Activated naive CD8-positive, alpha-beta T cell treated with anti-CD3 and anti-CD28 coated beads, Interleukin-2, amount 10 ng/mL, durations not matched to agents 7 days and 5 days (primary cell): ENCODE measurements around the gene KLLN. TPM values are rescaled to one million over a fixed set of nuclear protein-coding genes. Genes with fewer than 3 reads are reported as not detected.
"Not testable (repeated sequence)": the region's sequence is repeated elsewhere in the genome, so short reads cannot be mapped to it uniquely, and the experiment has no call there.

Experiments used
- ATAC-seq: fragments of 150-1000 bp; cut with Tn5 transposase; one replicate; pipeline ENCODE4 v1.10.0; 2021; ENCODE audit warnings: low read depth, moderate library complexity
- POLR2A ChIA-PET: fragments of 350-600 bp; sonication (Branson Sonifier 250); formaldehyde crosslinking; loops from one replicate; lab custom pipeline; 2021; ENCODE audit warnings: antibody characterized with exemption; lab: Charles Lee
- DNase-seq: peaks from one replicate; pipeline ENCODE4 v3.0.0; 2021
- H3K27ac Mint-ChIP-seq: one replicate; pipeline ENCODE4 v1.8.0; 2022; ENCODE audit warnings: mild to moderate bottlenecking, mixed read lengths
- H3K27me3 Mint-ChIP-seq: one replicate; pipeline ENCODE4 v1.8.0; 2022; ENCODE audit warnings: mild to moderate bottlenecking, moderate library complexity, mixed read lengths
- H3K36me3 Mint-ChIP-seq: one replicate; pipeline ENCODE4 v1.8.0; 2021; ENCODE audit warnings: mild to moderate bottlenecking, mixed read lengths
- H3K4me1 Mint-ChIP-seq: one replicate; pipeline ENCODE4 v1.8.0; 2021; ENCODE audit warnings: mixed read lengths
- H3K4me3 Mint-ChIP-seq: one replicate; pipeline ENCODE4 v1.8.0; 2022; ENCODE audit warnings: mild to moderate bottlenecking, moderate library complexity, mixed read lengths
- H3K9me3 Mint-ChIP-seq: one replicate; pipeline ENCODE4 v1.8.0; 2021; ENCODE audit warnings: mixed read lengths
- total RNA-seq, 2 experiments: library from RNA; stranded (reverse); gene quantifications; one replicate each; pipeline ENCODE4 v1.2.3, GENCODE V29; 2021

The KLLN gene
- total RNA-seq, 2 experiments from 2014 or later = 0.69 to 0.71 TPM

DNA sequence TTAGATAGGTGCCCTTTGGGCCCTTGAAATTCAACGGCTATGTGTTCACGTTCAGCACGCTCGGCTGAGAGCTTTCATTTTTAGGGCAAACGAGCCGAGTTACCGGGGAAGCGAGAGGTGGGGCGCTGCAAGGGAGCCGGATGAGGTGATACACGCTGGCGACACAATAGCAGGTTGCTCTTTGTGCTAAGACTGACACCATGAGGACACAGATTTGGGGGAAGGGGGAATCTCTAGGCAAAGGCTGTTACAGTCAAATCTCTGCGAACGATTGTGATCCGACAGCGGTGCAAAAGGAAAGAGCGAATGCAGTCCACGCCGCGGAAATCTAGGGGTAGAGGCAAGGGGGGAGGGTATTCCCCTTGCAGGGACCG lies 667 bp downstream of the KLLN start:
- Mint-ChIP-seq H3K4me1 (peaks cover 25% of the 10 kb centered on the region), H3K9me3 (no peaks in the 10 kb centered on the region), H3K27me3 (no peaks in the 10 kb centered on the region), H3K27ac (peak overlapping the region; percentile 95), H3K4me3 (peak overlapping the region; percentile 92), H3K36me3 (peaks cover 20% of the 10 kb centered on the region)
- ATAC-seq (peak; percentile 34), DNase-seq (no peak)
- POLR2A ChIA-PET = interaction anchor here (0.6 to 4.3 kb wide), 29 partner anchors 9 to 1017 kb away, joined by 3 to 97 read pairs (median 5); partner anchors contain the start of genes ATAD1, GLUD1, RNLS and SHLD2

DNA sequence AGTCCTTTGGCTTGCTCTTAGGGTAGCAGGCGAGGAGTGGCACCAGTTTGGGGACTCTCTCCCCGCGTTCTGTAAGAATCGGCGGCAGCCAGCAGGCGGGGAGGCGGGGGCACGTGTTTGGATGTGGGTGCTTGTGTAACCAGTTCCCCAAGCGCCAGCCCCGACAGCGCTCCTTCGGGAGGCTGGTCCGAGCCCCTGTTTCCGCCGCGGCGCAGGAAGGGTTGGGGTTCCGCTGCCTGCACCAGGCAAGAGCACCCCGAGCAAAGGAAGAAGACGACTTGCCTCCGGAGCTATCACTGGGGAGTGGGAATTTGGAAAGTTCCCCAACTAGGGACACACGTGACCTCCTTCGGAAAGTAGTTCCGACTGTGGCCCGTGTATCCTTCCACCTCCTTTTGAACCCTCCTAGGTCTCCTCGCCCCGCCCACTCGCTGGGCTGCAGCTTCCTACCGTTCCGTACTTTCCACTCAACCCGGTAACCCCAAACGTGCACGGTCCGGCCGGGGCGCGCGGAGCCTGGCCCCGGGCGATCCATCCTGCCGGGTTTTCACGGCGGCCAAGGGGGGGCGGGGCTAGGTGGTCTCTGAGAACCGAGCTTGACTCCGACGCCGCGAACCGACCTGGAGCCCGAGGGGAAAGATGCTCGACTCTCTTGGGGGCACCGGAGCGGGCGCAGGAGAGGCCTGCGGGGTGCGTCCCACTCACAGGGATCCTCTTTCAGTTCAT lies 1.2 kb downstream of the KLLN start:
- Mint-ChIP-seq H3K9me3 (no peaks in the 10 kb centered on the region), H3K27ac (peak overlapping the region; percentile 95), H3K4me3 (peak overlapping the region; percentile 92), H3K36me3 (peaks cover 17% of the 10 kb centered on the region), H3K27me3 (no peaks in the 10 kb centered on the region), H3K4me1 (peaks cover 21% of the 10 kb centered on the region)
- ATAC-seq (peak; percentile 65), DNase-seq (peak; percentile 95)
- POLR2A ChIA-PET = interaction anchor here (0.6 to 4.3 kb wide), 26 partner anchors 11 to 1018 kb away, joined by 3 to 97 read pairs (median 6); partner anchors contain the start of genes ATAD1, GLUD1, RNLS and SHLD2

DNA sequence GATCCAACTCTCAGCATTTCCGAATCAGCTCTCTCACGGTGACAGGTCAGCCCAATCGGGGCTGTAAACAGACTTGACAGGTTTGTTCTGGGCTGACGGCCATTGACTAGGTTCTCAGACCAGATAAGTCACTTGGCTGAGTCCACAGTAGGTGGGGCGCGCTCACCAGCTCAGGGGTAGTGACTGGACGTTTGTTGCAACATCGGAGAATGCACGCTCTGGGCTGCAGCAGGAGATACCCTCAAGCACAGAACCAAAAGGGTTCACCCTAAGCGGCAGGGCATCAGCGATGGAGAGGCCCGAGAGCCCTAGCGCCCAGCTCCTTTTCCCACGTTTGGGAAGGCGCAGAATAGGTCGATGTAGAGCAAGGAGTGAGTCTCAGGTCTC lies 1.8 kb downstream of the KLLN start:
- DNase-seq (no peak), ATAC-seq (no peak)
- H3K4me3 Mint-ChIP-seq = peak overlapping the region; percentile 92
- no peaks in the 10 kb centered on the region for H3K27me3 Mint-ChIP-seq
- H3K9me3 Mint-ChIP-seq = no peaks in the 10 kb centered on the region
- peaks cover 13% of the 10 kb centered on the region for H3K36me3 Mint-ChIP-seq
- H3K4me1 Mint-ChIP-seq = peaks cover 18% of the 10 kb centered on the region
- POLR2A ChIA-PET = interaction anchor here (0.6 to 4.3 kb wide), 17 partner anchors 11 to 721 kb away, joined by 3 to 97 read pairs (median 10); partner anchors contain the start of genes ATAD1 and RNLS
- H3K27ac Mint-ChIP-seq = peak overlapping the region; percentile 95

DNA sequence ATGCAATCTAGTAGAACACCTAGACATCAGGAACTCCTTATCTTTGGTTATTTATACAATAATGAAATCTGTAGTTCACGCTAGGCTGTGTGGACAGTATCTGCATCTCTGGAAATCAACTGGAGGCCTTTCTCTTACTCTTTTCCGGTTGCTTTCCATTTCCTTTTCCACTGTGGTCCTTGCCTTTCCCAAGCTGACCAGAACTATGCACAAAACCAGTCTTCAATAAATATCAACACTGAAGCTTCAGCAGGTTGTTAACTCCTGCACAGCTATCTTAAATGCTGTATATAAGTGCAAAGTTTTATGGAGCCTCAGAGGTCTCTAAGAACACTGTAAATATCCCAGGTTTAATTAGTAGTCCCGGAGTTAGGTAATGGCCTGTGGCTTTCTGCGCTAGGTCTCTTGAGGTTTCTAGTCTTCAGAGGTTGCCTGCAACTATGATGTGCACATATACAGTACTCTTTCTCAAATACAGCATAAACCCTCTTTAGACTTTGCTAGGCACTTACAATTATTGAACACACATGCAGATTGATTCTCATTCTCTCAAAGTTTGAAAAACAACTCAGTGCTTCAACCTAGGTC lies 2.4 kb downstream of the KLLN start:
- DNase-seq (no peak), ATAC-seq (no peak)
- Mint-ChIP-seq H3K9me3 (no peaks in the 10 kb centered on the region), H3K36me3 (peaks cover 11% of the 10 kb centered on the region), H3K27ac (no peak overlapping the region), H3K4me3 (peak overlapping the region; percentile 92), H3K4me1 (peaks cover 17% of the 10 kb centered on the region), H3K27me3 (no peaks in the 10 kb centered on the region)
- POLR2A ChIA-PET = interaction anchor here (1.6 to 4.3 kb wide), 7 partner anchors 10 to 526 kb away, joined by 6 to 97 read pairs (median 12); partner anchors contain the start of gene ATAD1

DNA sequence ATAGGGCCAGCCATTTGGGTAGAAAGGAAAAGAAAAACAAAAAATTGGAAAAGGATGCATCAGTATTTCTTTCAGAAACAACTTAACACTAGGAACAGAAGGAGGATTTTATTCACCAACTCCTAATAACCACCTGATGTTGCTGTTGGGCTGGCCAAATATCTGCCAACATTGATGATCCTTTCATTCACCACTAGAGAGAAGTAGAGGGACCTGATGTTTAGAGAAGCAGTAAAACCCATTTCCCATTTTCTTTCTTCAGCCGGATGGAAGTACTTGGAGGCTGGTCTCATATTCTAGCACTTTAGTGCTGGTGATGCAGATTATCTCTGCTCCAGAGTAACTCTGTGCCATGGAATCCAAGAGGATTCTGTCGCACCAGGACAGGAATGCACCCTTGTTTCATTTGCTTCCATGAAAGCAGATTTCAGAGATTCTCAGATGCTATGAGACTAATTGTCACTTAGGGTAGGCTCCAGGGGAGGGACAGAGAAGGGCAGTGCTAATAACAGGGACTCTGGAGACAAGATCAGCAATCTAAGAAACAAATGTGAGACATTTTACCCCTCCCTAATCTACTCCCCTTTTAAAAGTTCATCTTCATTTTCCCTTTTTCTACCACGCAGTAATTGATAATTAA lies 3.1 kb downstream of the KLLN start:
- H3K4me1 Mint-ChIP-seq = peaks cover 18% of the 10 kb centered on the region
- DNase-seq (no peak), ATAC-seq (no peak)
- H3K4me3 Mint-ChIP-seq = peak overlapping the region; percentile 38
- H3K27me3 Mint-ChIP-seq = no peaks in the 10 kb centered on the region
- POLR2A ChIA-PET = interaction anchor here (3.2 to 3.8 kb wide), 2 partner anchors 41 to 411 kb away, joined by 20 to 40 read pairs; partner anchors contain the start of gene ATAD1
- H3K27ac Mint-ChIP-seq = peak overlapping the region; percentile 40
- no peaks in the 10 kb centered on the region for H3K9me3 Mint-ChIP-seq
- peaks cover 7% of the 10 kb centered on the region for H3K36me3 Mint-ChIP-seq

DNA sequence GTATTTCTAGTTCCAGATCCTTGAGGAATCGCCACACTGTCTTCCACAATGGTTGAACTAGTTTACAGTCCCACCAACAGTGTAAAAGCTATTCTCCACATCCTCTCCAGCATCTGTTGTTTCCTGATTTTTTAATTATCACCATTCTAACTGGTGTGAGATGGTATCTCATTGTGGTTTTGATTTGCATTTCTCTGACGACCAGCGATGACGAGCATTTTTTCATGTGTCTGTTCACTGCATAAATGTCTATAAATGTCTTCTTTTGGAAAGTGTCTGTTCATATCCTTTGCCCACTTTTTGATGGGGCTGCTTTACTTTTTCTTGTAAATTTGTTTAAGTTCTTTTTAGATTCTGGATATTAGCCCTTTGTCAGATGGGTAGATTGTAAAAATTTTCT lies 7.7 kb downstream of the KLLN start:
- H3K4me3 Mint-ChIP-seq, H3K27ac Mint-ChIP-seq, ATAC-seq, DNase-seq, H3K9me3 Mint-ChIP-seq, H3K36me3 Mint-ChIP-seq, H3K27me3 Mint-ChIP-seq: not testable (repeated sequence)
- POLR2A ChIA-PET = interaction anchor here (0.7 kb wide), 1 partner anchor 332 kb away, joined by 3 read pairs; no protein-coding TSS in a partner anchor
- H3K4me1 Mint-ChIP-seq = peaks cover 20% of the 10 kb centered on the region

DNA sequence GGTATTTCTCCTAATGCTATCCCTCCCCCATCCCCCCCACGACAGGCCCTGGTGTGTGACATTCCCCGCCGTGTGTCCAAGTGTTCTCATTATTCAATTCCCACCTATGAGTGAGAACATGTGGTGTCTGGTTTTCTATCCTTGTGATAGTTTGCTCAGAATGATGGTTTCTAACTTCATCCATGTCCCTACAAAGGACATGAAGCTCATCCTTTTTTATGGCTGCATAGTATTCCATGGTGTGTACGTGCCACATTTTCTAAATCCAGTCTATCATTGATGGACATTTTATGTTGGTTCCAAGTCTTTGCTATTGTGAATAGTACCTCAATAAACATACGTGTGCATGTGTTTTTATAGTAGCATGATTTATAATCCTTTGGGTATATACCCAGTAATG lies 8.1 kb downstream of the KLLN start:
- H3K36me3 Mint-ChIP-seq, H3K27ac Mint-ChIP-seq, H3K4me3 Mint-ChIP-seq, H3K27me3 Mint-ChIP-seq, DNase-seq, ATAC-seq, H3K9me3 Mint-ChIP-seq: not testable (repeated sequence)
- peaks cover 20% of the 10 kb centered on the region for H3K4me1 Mint-ChIP-seq
- POLR2A ChIA-PET = interaction anchor here (0.7 kb wide), 1 partner anchor 331 kb away, joined by 3 read pairs; no protein-coding TSS in a partner anchor

DNA sequence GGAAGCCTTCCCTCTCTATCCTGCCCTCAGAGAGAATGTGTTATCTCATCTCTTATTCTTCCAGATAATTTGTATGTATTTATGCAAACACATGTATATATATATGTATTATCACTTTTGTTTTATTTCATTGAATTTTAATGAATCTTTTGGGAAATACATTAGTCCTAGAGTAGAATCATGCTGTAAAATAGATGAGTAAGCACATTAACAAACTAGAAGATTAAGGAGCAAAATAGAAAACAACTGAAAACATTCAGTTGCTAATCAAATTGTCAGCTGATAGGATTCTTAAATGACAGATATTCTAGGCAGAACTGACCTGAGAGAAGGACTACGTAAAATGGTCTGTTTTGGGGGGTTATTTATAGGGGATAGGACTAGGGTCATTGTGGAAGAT lies 11.2 kb downstream of the KLLN start:
- Mint-ChIP-seq H3K27me3 (no peaks in the 10 kb centered on the region), H3K9me3 (no peaks in the 10 kb centered on the region), H3K4me1 (peaks cover 18% of the 10 kb centered on the region), H3K27ac (no peak overlapping the region), H3K36me3 (no peaks in the 10 kb centered on the region), H3K4me3 (no peak overlapping the region)
- ATAC-seq = no peak
- no peak for DNase-seq
- POLR2A ChIA-PET = interaction anchor here (1.1 kb wide), 1 partner anchor 11 kb away, joined by 3 read pairs; the partner anchor contains the start of genes KLLN and PTEN

DNA sequence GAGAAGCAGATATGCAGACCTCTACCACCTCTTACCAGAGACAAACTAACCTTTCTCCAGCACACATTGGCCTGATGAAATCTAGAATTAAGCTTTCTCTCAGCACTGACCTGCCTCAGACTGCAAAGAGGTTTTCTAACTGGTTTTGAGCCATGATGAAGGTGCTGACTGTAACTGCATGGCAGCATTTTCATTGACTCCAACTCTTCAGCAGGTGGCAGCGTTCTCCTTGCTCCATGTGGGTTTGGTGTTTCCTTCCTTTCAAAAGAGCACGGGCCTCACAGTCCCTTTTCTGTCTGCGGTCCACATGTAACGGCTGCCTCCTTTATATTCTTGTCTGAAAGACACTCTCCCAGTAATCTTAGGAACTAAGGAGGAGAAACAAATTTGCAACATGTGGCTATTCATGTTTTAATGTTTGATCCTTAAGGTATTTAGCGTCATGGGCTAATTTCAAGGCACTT lies 12.6 kb downstream of the KLLN start:
- Mint-ChIP-seq H3K4me1 (peaks cover 19% of the 10 kb centered on the region), H3K9me3 (no peaks in the 10 kb centered on the region), H3K27ac (no peak overlapping the region), H3K4me3 (no peak overlapping the region), H3K36me3 (no peaks in the 10 kb centered on the region), H3K27me3 (peaks cover 1% of the 10 kb centered on the region)
- POLR2A ChIA-PET = interaction anchor here (1.7 kb wide), 1 partner anchor 11 kb away, joined by 7 read pairs; no protein-coding TSS in a partner anchor
- no peak for DNase-seq
- ATAC-seq = peak; percentile 86

DNA sequence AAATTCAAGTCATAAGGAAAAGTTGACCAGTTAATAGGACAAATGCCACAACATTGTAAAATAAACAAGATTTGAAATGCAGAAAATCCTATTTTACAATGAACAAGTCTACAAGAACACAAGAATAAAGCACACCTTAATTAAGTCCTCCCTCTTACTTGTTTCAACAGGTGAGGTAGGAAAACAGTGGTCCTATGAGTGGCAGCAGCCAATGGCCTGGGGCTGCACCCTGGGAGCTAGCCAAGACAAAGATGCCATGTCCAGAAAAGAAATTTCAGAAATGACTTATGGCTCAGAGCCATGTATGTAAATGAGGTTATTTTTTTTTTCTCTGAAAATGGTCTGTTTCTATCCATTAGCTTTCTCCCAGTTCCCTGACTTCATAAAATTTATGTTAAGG lies 14.3 kb downstream of the KLLN start:
- Mint-ChIP-seq H3K4me1 (peaks cover 13% of the 10 kb centered on the region), H3K4me3 (no peak overlapping the region), H3K36me3 (no peaks in the 10 kb centered on the region), H3K27me3 (peaks cover 1% of the 10 kb centered on the region), H3K9me3 (no peaks in the 10 kb centered on the region), H3K27ac (no peak overlapping the region)
- ATAC-seq (no peak), DNase-seq (no peak)
- POLR2A ChIA-PET = no interaction called here

DNA sequence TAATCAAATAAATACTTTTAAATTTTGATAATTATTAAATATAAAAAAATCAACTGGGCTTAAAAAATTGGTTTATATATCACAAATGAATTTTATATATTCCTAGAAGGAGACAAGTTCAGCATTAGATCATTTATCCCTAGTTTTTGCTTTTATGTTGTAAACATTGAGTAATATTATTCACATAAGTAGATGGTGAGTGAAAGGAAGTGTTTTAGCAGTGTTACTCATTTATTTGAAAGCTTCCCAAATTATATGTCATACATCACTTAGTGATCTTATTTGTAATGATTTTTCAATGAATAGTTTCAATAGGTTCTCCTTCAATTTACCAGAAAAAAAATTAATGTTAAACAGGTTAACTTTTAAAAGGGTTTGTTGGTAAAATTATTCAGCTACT lies 15.8 kb downstream of the KLLN start:
- Mint-ChIP-seq H3K4me1 (peaks cover 17% of the 10 kb centered on the region), H3K36me3 (peaks cover under 1% of the 10 kb centered on the region), H3K4me3 (no peak overlapping the region), H3K9me3 (no peaks in the 10 kb centered on the region), H3K27me3 (peaks cover 1% of the 10 kb centered on the region), H3K27ac (no peak overlapping the region)
- POLR2A ChIA-PET = no interaction called here
- DNase-seq = no peak
- no peak for ATAC-seq

DNA sequence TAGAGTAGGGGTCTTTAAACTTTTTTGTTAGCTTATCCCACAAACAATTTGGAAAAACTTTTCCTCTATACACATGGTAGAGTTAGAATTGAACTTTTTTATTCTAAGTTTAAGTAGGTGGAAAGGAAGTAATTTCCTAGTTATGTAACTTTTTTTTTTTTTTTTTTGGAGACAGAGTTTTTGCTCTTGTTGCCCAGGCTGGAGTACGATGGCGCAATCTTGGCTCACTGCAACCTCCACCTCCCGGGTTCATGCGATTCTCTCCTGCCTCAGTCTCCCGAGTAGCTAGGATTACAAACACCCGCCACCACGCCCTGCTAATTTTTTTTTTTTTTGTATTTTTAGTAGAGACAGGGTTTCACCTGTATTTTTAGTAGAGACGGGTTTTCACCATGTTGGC lies 16.6 kb downstream of the KLLN start:
- H3K9me3 Mint-ChIP-seq, POLR2A ChIA-PET, DNase-seq, H3K4me3 Mint-ChIP-seq, H3K27me3 Mint-ChIP-seq, H3K36me3 Mint-ChIP-seq, H3K27ac Mint-ChIP-seq, ATAC-seq: not testable (repeated sequence)
- peaks cover 20% of the 10 kb centered on the region for H3K4me1 Mint-ChIP-seq

DNA sequence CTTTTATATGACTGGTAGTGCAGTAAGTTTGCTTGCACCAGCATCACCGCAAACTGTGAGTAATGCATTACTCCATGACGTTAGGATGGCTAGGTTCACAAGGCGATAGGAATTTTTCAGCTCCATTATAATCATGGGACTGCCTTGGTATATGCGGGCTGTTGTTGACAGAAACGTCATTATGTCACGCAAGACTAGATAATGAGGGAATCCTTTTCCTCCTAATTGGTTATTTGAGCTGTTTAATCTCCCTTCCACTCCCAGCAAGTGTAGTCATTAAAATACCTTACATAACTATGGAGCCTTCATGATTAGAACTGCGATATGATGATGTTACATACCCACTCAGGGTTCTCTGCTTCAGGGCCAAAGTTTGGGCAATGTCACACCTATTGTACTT lies 17.3 kb downstream of the KLLN start:
- H3K27me3 Mint-ChIP-seq = peaks cover 1% of the 10 kb centered on the region
- no peak for DNase-seq
- H3K27ac Mint-ChIP-seq = no peak overlapping the region
- no peaks in the 10 kb centered on the region for H3K9me3 Mint-ChIP-seq
- no peak overlapping the region for H3K4me3 Mint-ChIP-seq
- H3K4me1 Mint-ChIP-seq = peaks cover 18% of the 10 kb centered on the region
- H3K36me3 Mint-ChIP-seq = peaks cover 1% of the 10 kb centered on the region
- POLR2A ChIA-PET = interaction anchor here (0.7 to 0.8 kb wide), 2 partner anchors 16 to 543 kb away, joined by 3 to 5 read pairs; no protein-coding TSS in a partner anchor
- ATAC-seq = no peak
